Fibroblast of the aortic adventitia (primary cell): ENCODE data around the gene TBC1D2B. TPM values are rescaled to one million over a fixed set of nuclear protein-coding genes. Genes with fewer than 3 reads are reported as not detected.
"Not testable (repeated sequence)": the region's sequence is repeated elsewhere in the genome, so short reads cannot be mapped to it uniquely, and the experiment has no call there.

Experiments
- DNase-seq: peaks from one replicate; pipeline ENCODE4 v3.0.0-alpha.2; 2010; ENCODE audit warnings: low read depth
- H3K4me3 ChIP-seq: 2 replicates; pipeline ENCODE4 v1.5.1; 2011; ENCODE audit warnings: low read depth, mild to moderate bottlenecking, control low read depth, low read length, moderate library complexity
- total RNA-seq: library from RNA; depleted of rRNA; stranded (reverse); fragments of >200 nt; gene quantifications from 2 replicates; pipeline ENCODE4 v1.2.3, GENCODE V29; 2012; ENCODE audit warnings: low replicate concordance
- TF ChIP-seq, protein P1 (sequence below): IDR thresholded peaks from 2 replicates; pipeline ENCODE4 v1.5.1; 2011; ENCODE audit warnings: mild to moderate bottlenecking, low read length, control low read depth, inconsistent platforms; ENCODE audit not compliant: insufficient read depth

Gene TBC1D2B
- total RNA-seq, 1 donor: 28.9 TPM

DNA sequence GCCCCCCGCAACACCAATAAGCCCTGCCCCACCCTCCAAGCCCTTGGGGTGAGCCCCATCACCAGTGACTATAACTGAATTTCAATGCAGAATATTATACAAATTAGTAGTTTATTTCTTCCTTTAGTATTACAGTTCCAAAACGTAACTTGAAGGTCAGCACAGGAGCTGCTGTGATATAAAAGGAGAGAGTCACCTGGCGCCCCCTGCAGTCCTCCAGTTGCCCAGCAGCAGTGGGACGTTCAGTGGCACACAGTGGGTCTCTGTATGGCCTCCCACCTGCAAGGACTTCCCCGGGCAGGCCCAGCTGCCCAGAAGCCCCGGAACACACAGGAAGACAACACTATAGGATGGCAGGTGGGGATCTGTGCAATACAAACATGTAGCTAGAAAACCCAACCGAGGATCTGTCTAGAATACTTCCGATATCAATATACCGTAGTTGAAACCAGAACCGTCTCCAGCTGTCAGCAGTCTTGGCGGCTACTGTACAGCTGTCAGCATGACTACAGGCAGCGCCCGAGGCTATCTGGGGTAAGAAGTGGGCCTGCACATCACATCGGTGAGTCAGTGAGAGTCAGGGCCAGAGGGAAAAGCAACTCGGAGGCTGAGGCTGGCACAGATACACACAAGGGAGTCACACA, 82.5 kb downstream of the TBC1D2B start:
- DNase-seq: peak; percentile 77
- H3K4me3 ChIP-seq: not testable (repeated sequence)
- TF ChIP-seq, protein P1, sequence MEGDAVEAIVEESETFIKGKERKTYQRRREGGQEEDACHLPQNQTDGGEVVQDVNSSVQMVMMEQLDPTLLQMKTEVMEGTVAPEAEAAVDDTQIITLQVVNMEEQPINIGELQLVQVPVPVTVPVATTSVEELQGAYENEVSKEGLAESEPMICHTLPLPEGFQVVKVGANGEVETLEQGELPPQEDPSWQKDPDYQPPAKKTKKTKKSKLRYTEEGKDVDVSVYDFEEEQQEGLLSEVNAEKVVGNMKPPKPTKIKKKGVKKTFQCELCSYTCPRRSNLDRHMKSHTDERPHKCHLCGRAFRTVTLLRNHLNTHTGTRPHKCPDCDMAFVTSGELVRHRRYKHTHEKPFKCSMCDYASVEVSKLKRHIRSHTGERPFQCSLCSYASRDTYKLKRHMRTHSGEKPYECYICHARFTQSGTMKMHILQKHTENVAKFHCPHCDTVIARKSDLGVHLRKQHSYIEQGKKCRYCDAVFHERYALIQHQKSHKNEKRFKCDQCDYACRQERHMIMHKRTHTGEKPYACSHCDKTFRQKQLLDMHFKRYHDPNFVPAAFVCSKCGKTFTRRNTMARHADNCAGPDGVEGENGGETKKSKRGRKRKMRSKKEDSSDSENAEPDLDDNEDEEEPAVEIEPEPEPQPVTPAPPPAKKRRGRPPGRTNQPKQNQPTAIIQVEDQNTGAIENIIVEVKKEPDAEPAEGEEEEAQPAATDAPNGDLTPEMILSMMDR: peak; percentile 7

DNA sequence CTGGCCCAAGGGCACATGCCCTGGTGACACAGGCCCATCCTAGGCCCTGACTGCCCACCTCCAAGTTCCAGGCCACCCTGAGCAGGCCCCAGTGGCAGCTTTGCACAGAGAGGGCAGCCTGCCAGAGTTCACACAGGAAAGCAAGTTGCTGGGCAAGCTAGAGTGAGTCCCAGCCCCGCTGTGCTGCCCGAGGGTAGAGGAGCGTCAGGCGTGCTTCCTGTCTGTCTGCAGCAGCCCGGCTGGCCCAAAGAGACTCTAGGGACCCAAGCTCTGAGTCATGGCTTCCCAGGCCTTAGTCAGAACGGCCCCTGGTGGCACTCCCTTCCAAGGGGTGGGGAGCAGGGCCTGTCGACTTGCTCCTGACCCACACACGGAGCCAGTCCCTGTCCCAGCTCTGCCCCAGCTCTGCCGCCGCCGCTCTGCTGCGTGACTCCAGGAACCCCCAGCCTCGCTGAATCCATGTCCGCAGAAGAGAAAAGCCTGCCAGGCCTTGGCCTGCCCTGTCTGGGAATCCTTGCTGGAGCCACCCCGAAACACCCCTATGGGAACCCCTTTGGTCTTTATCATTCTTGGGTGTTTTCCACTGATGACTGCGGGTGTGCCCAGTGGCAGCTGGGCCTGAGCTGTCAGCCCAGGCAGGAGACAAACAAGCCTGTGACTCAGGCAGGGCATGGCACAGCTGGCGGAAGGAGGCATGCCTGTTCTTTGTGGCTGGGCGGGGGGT, 83.4 kb downstream of the TBC1D2B start:
- not testable (repeated sequence) for H3K4me3 ChIP-seq
- DNase-seq: peak; percentile 87

DNA sequence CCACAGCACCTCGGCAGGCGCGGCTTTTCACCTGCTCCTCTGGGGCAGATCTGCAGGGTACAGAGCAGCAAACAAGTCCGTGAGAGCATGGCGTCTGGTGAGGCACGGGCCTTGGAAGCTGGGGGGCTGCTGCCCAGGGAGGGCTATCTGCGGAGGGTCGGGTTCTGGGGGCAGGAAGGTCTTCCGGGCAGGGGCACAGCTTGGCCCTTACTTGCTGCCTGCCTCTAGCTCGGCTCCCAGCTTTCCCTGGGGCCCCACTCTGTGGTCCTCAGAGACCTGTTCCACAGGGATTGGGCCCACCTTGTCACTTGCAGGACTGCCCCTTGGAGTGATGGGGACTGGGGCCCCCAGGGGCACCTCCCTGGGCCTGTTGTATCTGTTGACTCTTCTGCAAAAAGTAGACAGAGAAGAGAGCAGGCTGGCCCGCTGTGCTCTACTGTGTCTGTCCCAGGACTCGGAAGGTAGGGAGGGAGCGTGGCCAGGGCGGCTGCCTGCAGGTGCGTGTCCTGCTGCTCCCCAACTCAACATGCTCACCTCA, 84.1 kb downstream of the TBC1D2B start:
- no peak for DNase-seq
- TF ChIP-seq, protein P1: no peak
- no peak overlapping the region for H3K4me3 ChIP-seq

DNA sequence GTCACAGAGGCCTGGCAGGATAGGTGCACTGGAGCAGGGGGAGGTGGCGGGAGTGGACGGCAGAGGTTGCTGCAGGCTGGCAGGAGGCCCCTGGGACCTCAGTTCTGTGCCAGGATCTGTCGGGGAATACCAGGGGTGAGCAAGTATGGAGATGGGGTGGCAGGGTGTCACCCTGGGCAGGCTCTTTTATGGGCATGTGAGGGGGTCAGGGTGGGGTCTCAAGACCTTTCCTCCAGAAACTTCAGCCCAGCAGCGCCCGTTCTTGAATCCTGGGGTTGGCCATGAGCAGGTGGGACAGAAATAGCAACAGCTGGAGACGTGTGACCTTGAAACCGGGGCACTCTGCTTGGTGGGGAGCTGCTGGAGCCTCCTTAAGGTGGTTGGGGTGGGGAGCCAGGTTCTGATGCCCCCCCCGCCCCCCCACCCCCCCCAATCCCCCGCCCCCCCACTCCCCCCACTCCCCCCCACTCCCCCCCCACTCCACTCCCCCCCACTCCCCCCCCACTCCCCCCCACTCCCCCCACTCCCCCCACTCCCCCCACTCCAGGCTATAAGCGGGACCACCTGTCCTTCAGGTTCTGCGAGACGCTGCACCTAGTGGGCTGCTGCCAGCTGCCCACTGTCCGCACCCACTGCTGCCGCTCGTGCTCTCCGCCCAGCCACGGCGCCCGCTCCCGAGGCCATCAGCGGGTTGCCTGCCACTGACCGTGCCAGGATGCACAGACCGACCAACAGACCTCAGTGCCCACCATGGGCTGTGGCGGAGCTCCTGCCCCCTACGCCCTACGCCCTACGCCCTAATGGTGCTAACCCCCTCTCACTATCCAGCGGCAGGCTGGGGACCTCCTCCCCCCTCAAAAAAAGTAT, 84.9 kb downstream of the TBC1D2B start:
- no peak overlapping the region for H3K4me3 ChIP-seq
- DNase-seq: no peak

DNA sequence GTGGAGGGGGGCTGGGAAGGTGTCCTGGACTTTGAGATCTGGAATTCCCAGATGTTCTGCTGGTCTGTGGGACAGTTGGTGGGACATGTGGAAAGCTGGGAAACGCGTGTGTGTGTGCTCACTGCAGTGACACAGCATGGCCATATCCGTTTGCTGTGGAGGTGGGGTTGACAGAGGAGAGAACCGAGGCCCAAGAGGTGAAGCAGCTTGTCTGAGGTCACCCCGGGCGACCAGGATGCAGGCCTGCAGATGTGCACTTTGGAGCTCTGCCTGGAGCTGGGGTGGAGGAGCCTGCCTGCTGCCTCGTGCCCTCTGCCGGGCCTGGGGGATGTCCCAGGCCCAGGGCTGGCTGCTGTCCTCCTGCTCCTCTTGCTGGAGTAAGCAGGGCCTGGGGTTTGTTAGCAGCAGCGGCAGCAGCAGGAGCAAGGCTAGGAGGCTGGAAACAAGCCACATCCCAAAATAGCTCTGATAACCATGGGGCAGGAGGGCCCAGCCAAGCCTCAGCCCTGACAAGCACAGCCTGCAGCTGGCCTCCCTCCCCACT, 85.8 kb downstream of the TBC1D2B start:
- not testable (repeated sequence) for H3K4me3 ChIP-seq
- DNase-seq: peak; percentile 93

More for the DNA sequence above, 84.9 kb downstream of the TBC1D2B start:
- TF ChIP-seq, protein P1: no peak

DNA sequence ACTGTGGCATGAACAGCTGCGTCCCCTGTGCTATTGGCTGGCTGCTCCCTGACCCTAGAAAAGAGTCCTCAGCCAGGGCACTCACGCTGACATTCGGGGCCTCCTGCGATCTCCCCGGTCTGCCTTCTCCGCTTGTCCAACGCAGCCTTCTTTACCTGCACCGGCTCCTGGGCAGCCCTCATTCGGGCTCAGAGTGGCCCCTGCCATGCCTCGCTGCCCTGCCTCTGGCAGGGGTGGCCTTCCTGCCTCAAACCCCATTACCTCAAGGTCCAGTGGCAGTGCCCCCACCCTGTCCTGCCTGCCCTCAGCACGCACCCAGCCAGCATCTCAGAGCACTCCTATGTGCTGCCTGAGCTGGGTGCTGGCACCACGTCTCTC, 86.5 kb downstream of the TBC1D2B start:
- no peak overlapping the region for H3K4me3 ChIP-seq
- no peak for DNase-seq
- TF ChIP-seq, protein P1: no peak

DNA sequence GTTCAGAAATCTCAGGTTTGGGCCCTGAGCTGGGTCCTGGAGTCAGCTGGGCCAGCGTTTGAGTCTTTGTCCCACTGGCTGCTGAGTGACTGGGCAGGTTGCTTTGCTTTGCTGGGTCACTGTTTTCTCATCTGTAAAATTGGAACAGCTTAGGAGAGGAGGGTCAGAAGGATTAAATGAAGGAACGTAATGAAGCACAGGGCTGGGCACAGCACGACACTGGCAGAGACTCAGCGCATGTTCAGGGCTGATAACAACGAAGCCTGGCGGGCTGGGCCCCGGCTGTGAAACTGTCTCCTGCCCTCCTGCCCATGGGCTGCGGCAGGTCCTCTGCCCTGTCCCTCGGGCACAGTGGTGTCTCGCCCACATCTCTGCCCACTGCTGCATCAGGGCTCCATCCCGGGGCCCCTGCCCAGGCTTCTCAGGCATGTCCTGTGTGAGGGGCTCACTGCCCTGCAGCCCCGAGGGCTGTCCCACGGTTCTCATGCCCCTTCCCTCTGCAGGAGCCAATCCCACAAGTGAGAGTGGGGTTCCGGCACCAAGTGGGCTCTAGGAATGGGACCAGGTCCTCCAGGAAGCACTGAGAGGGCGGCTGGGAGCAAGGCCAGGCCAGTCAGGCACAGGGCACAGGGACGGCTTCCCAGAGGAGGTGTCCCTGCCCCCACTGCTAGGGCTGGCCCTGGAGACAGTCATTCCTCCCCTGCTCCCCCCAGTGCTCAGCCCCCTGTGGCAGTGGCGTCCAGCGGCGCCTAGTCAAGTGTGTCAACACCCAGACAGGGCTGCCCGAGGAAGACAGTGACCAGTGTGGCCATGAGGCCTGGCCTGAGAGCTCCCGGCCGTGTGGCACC, 88.0 kb downstream of the TBC1D2B start:
- TF ChIP-seq, protein P1: no peak
- no peak overlapping the region for H3K4me3 ChIP-seq
- no peak for DNase-seq
